Adrenal gland (tissue), 12 donors: ENCODE measurements around the gene MRPS10. TPM values are rescaled to one million over a fixed set of nuclear protein-coding genes. Genes with fewer than 3 reads are reported as not detected.
A peak's percentile ranks its signal among the peaks of the same experiment; 100 is the strongest.
"Not testable (repeated sequence)": the region's sequence is repeated elsewhere in the genome, so short reads cannot be mapped to it uniquely, and the experiment has no call there.

Experiments used
- DNase-seq, 7 donors: peaks; one replicate each; pipeline ENCODE4 v3.0.0-alpha.2; 2019 to 2020
- H3K27ac ChIP-seq, 5 donors: fragments of 200-600 bp; sonication (generic) in 4 of 5; 1 replicate in 3 of 5; 2 replicates in 2 of 5; pipeline versions ENCODE4 v1.5.1 to v1.8.0; 2016 to 2020; ENCODE audit warnings: mild to moderate bottlenecking in 1 of 5
- H3K27me3 ChIP-seq: fragments of 200-600 bp; 2 replicates; pipeline ENCODE4 v1.8.0; 2021
- H3K36me3 ChIP-seq, 2 donors: fragments of 200-600 bp; replicated peaks in 1 of 2; 1 replicate in 1 of 2; 2 replicates in 1 of 2; pipeline versions ENCODE4 v1.5.1 to v1.8.0; 2018 to 2022
- H3K4me1 ChIP-seq, 2 donors: fragments of 200-600 bp; replicated peaks in 1 of 2; 1 replicate in 1 of 2; 2 replicates in 1 of 2; pipeline versions ENCODE4 v1.5.1 to v1.8.0; 2018 to 2021
- H3K4me3 ChIP-seq, 4 donors: fragments of 200-600 bp; sonication (generic) in 3 of 4; one replicate each; pipeline ENCODE4 v1.5.1; 2016 to 2018
- H3K9me3 ChIP-seq, 3 donors: fragments of 200-600 bp; sonication (generic) in 1 of 3; replicated peaks in 1 of 3; 1 replicate in 2 of 3; 2 replicates in 1 of 3; pipeline versions ENCODE4 v1.5.1 to v1.8.0; 2016 to 2021
- POLR2A ChIP-seq, 2 donors: fragments of 450-650 bp; IDR thresholded peaks; one replicate each; pipeline ENCODE4 v1.6.1; 2017; ENCODE audit warnings: antibody characterized with exemption in 2 of 2, mild to moderate bottlenecking in 2 of 2, moderate library complexity in 1 of 2
- WGBS, 4 donors: extraction: QIAGEN DNeasy Blood & Tissue Kit in 2 of 4; methylation state at CpG; one replicate each; pipeline versions ENCODE4 v1.1.5 to v1.1.7; 2013 to 2017; 5-methylcytosine and 5-hydroxymethylcytosine counted together
- intact Hi-C, 2 donors: fragments of 100-400 bp; cut with DNase I; formaldehyde crosslinking; loops; one replicate each; pipeline versions ENCODE4 v1.14.1 to v1.15.0; 2022 to 2023
- polyA plus RNA-seq, 3 donors: library from polyadenylated mRNA; stranded (reverse); fragments of 200-250 nt in 2 of 3; fragments of 350-450 nt in 1 of 3; fragmentation: Illumina TruSeq in 1 of 3; extraction: RNeasy Lipid Tissue Mini Kit (QIAGEN cat#74804) in 1 of 3; gene quantifications; one replicate each; pipeline ENCODE4 v1.2.3, GENCODE V29; 2013 to 2014
- total RNA-seq, 9 donors: library from RNA; depleted of rRNA in 4 of 9; stranded (reverse); fragments of >200 nt in 4 of 9; fragments of 120-200 nt in 1 of 9; fragmentation: NEBNext Ultra II Directional in 1 of 9; extraction: Animal tissue kit (Norgen Biotek cat#: 25700) in 1 of 9; gene quantifications; one replicate each; pipeline versions ENCODE4 v1.1.0 to v1.2.4, GENCODE V29; 2013 to 2023
- TF ChIP-seq, protein P1 (sequence below), 6 experiments: fragments of 450-650 bp in 4 of 6; fragments of 200-600 bp in 2 of 6; sonication (generic) in 1 of 6; IDR thresholded peaks; 1 replicate in 5 of 6; 2 replicates in 1 of 6; pipeline versions ENCODE4 v1.5.1 to v1.8.0; 2016 to 2021; ENCODE audit warnings: antibody characterized with exemption in 6 of 6, mild to moderate bottlenecking in 2 of 6, moderate library complexity in 1 of 6
- donor health status: healthy with polysubstance abuse.
- donor health status: Bipolar disorder and iron deficiency.
- donor health status: DM: yes; HTN: yes; CAD: no.
- donor health status: DM: no; HTN: no; CAD: no.
- donor health status: DM: no; HTN: no; CAD: no.
- donor health status: DM: yes; HTN: yes; CAD: no.

MRPS10 gene
- total and polyA plus RNA-seq, 12 donors = 14.7 to 67.4 (median 34.0) TPM

- no peaks in the 10 kb centered on the region for H3K9me3 ChIP-seq
- H3K4me1 ChIP-seq = peaks cover 8 to 9% of the 10 kb centered on the region in 2 donors
- TF ChIP-seq POLR2A (IDR thresholded peaks at IDR 0.05) = no peak
- TF ChIP-seq, protein P1, sequence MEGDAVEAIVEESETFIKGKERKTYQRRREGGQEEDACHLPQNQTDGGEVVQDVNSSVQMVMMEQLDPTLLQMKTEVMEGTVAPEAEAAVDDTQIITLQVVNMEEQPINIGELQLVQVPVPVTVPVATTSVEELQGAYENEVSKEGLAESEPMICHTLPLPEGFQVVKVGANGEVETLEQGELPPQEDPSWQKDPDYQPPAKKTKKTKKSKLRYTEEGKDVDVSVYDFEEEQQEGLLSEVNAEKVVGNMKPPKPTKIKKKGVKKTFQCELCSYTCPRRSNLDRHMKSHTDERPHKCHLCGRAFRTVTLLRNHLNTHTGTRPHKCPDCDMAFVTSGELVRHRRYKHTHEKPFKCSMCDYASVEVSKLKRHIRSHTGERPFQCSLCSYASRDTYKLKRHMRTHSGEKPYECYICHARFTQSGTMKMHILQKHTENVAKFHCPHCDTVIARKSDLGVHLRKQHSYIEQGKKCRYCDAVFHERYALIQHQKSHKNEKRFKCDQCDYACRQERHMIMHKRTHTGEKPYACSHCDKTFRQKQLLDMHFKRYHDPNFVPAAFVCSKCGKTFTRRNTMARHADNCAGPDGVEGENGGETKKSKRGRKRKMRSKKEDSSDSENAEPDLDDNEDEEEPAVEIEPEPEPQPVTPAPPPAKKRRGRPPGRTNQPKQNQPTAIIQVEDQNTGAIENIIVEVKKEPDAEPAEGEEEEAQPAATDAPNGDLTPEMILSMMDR (IDR thresholded peaks at IDR 0.05) = no peak
- intact Hi-C loops = no loop called here
- WGBS, 4 donors = 58 to 72% (median 61%) methylated on average over 6 of the region's 6 CpGs
- DNase-seq = no peak
- H3K36me3 ChIP-seq = no peaks in the 10 kb centered on the region
- H3K4me3 ChIP-seq = no peak overlapping the region
- H3K27ac ChIP-seq = no peak overlapping the region
- no peaks in the 10 kb centered on the region for H3K27me3 ChIP-seq
Measured at GRCh38 chr6:42220807-42221206, 3.1 kb upstream of the MRPS10 start.

DNA sequence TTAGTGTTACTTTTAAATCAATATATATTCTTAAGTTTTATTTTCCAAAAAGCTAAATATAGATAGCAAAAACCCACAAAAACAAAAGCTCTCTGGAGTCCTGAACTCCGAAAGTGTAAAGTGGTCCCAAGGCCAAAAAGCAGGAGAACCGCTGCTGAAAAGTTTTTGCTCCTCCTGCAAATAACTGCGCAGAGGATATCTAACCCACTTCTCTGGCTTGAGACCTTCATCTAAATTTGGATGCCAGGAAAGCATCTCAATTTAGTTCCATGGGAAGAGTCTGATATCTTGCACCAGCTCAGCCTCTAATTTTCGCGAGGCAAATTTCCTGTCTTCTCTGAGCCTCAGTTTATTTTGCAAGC is 523 bp downstream of the MRPS10 start:
- peak overlapping the region; percentile 12 to 86 (median 54) for H3K27ac ChIP-seq
- WGBS, 4 donors = 1 to 6% (median 2%) methylated on average over 5 of the region's 5 CpGs
- H3K9me3 ChIP-seq = no peaks in the 10 kb centered on the region
- H3K4me3 ChIP-seq = peak overlapping the region; percentile 8 to 84 (median 78)
- intact Hi-C loops = loop anchor here (5.0 kb wide), 2 partner anchors 140 to 330 kb away; no protein-coding TSS in a partner anchor
- peaks cover 0 to 21% of the 10 kb centered on the region in 2 donors for H3K36me3 ChIP-seq
- H3K27me3 ChIP-seq = no peaks in the 10 kb centered on the region
- peaks cover 8 to 9% of the 10 kb centered on the region in 2 donors for H3K4me1 ChIP-seq
- no peak for DNase-seq
- TF ChIP-seq, protein P1 (IDR thresholded peaks at IDR 0.05) = no peak
- no peak for TF ChIP-seq POLR2A (IDR thresholded peaks at IDR 0.05)

GRCh38 chr6:42216495-42216894 is 1.2 kb downstream of the MRPS10 start:
- not testable (repeated sequence) for DNase-seq, H3K9me3 ChIP-seq, H3K27me3 ChIP-seq, H3K27ac ChIP-seq, H3K4me1 ChIP-seq
- intact Hi-C loops = loop anchor here (5.0 kb wide), 2 partner anchors 139 to 331 kb away; no protein-coding TSS in a partner anchor
- 77 to 82% (median 78%) methylated on average over 17 to 18 of the region's 18 CpGs for WGBS, 4 donors
- Histone ChIP-seq H3K4me3 (peak overlapping the region in 1 of 4 donors; percentile 83), H3K36me3 (peaks cover 0 to 27% of the 10 kb centered on the region in 2 donors)

DNA sequence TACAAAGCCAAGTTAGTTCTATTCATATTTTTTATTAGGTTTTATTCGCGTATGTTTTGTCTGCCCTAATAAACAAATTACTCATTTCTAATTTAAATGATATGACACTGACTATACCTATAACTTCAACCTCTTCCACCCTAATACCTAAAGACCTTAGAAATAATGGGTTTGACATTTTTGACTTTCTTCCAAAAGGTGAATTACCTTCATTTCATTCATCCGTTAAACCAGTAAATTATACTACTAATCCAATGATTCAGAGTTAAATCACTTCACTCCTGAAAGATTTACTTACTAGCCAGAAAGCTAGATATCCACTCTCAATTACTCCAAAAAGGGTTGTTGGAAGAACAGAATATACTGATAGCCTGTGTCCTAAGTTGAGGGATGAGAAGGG is 5.2 kb downstream of the MRPS10 start:
- 61 to 86% (median 74%) methylated on average over 3 of the region's 3 CpGs for whole genome bisulfite sequencing, 4 donors
- no peak overlapping the region for H3K27ac ChIP-seq
- TF ChIP-seq POLR2A (IDR thresholded peaks at IDR 0.05) = no peak
- TF ChIP-seq, protein P1 (IDR thresholded peaks at IDR 0.05) = no peak
- H3K36me3 ChIP-seq = peaks cover 0 to 64% of the 10 kb centered on the region in 2 donors
- DNase-seq = no peak
- no peak overlapping the region for H3K4me3 ChIP-seq
- intact Hi-C loops = no loop called here
- H3K9me3 ChIP-seq = no peaks in the 10 kb centered on the region
- H3K27me3 ChIP-seq = no peaks in the 10 kb centered on the region
- peaks cover 8 to 9% of the 10 kb centered on the region in 2 donors for H3K4me1 ChIP-seq

- H3K9me3 ChIP-seq = no peaks in the 10 kb centered on the region
- no peak for DNase-seq
- H3K27ac ChIP-seq = no peak overlapping the region
- H3K27me3 ChIP-seq = no peaks in the 10 kb centered on the region
- peaks cover 3 to 4% of the 10 kb centered on the region in 2 donors for H3K4me1 ChIP-seq
- 77 to 89% (median 84%) methylated on average over 6 of the region's 6 CpGs for WGBS, 4 donors
- no peak overlapping the region for H3K4me3 ChIP-seq
- TF ChIP-seq, protein P1 (IDR thresholded peaks at IDR 0.05) = no peak
- TF ChIP-seq POLR2A (IDR thresholded peaks at IDR 0.05) = no peak
- H3K36me3 ChIP-seq = peaks cover 0 to 68% of the 10 kb centered on the region in 2 donors
- intact Hi-C loops = no loop called here
Measured at GRCh38 chr6:42211726-42212125, 5.9 kb downstream of the MRPS10 start.
